Activated CD4-positive, alpha-beta T cell treated with anti-CD3 and anti-CD28 coated beads for 1 hour (primary cell): ENCODE measurements around the gene SZT2.
"Not testable (repeated sequence)": the region's sequence is repeated elsewhere in the genome, so short reads cannot be mapped to it uniquely, and the experiment has no call there.

ENCODE experiments used
- DNase-seq: peaks from one replicate; pipeline ENCODE4 v3.0.0-alpha.2; 2020

Gene SZT2

DNA sequence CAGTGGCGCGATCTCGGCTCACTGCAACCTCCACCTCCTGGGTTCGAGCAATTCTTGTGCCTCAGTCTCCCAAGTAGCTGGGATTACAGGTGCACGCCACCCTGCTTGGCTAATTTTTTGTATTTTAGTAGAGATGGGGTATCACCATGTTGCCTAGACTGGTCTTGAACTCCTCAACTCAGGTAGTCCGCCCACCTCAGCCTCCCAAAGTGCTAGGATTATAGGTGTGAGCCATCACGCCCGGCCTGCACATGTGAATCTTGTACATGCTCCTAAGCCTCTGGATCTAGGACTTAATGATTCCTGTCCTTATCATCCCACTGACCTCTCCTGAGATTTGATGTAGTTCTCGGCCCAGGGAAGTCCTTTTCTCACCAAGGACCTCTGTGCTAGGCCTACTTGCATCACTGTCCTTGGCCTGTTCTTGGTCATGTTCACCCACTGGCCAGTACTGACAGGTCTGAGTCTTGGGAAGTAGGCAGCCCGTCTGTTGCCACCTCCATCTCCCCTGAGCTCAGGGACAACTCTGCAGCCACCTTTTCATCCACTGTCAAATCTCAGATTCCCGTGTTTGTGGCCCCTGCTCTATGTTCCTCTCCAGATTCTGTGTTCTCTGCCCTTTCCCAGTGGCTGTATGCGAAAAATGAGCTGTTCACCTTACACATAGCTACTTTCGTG, 54.6 kb downstream of the SZT2 start:
- DNase-seq = no peak

- DNase-seq = no peak
These were observed 55.1 kb downstream of the SZT2 start for GRCh38 chr1:43444836-43445235.

DNA sequence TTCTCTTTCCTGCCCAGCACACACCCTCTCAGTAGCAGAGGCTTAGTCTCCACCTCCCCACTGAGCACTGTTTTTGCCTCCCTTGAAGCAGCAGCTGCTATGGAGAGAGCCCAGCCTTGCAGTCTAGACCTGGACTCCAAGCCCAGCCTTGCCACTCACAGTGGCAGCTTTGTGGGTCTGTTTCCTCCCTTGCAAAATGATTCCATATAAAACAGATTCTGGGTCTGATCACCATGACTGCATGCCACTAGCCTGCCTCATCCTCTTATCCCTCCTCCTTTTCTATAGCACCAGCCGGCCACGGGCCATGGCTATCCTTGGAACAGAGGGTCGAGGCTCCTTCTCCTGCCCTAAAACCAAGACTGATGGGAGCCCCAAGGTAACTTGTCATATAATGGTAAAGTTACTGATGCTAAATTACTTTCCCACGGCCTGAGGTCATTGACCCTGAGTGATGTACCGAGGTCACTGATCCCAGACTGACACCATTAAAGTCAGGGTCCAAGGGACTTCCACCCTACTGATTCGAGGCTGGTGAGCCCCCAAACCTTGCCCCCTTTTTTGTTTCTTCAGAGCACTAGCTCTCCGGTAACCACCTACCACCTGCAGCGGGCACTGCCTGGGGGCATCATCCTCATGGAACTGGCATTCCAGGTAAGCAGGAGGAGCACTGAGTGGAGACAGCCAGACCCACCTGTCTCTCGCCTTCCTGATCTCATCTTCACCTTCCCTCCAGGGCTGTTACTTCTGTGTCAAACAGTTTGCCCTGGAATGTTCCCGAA, 56.1 kb downstream of the SZT2 start:
- DNase-seq = no peak

DNA sequence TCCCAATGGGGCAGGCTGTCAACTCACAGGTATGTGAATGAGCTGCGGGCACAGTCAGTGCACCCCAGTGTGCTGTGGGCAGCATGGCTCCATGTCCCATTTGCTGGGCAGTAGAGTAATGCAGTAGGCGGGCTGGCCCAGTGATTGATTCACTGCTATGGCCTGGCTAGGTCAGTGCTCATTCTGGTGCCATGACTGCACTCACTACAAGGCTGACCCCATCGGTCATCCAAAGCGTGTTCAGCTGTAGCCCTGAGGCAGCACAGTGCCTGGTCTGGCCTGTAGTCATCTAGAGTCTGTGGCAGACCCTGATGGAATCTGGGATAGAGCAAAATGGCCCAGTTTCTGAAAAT, 56.7 kb downstream of the SZT2 start:
- no peak for DNase-seq

DNA sequence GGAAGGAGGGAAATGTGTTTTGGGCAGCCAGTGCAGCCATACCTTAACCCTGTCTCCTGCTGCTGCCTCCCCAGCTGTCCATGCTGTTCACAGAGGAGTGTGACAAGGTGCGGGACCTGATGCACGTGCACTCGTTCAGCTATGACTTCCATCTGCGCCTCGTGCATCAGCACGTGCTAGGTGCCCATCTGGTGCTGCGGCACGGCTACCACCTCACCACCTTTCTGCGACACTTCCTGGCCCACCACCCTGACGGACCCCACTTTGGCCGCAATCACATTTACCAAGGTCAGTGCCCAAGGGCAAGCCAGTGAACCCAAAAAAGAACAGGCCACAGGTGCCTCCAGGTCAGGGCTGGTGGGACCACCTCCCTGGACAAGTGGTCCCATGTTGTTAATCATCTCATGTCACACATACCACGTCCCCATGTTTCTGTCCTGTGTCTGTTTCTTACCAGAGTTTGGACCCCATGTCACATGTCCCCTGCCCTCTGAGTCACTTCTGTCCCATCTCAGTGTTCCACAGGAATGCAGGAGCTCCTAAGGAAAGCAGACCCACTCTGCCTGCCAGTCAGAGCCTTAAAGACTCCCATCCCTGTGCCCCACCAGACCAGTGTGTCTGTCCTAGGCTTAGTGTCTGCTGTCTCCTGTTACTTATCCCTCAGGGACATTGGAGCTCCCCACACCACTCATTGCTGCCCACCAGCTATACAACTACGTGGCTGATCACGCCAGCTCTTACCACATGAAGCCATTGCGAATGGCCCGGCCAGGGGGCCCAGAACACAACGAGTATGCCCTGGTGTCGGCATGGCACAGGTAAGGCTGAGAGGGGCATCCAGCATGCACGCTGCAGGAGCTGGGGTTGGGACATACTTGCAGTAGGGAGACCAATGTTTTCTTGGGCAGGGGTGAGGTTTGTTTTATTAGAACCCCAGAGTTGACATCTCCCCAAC, 57.5 kb downstream of the SZT2 start:
- DNase-seq = no peak

GRCh38 chr1:43447891-43448708, 58.4 kb downstream of the SZT2 start:
- DNase-seq = no peak

- no peak for DNase-seq
These were observed 59.4 kb downstream of the SZT2 start for GRCh38 chr1:43448955-43449707.

GRCh38 chr1:43449708-43450069, 60.0 kb downstream of the SZT2 start:
- DNase-seq = no peak

- DNase-seq = no peak
These were observed 60.7 kb downstream of the SZT2 start for GRCh38 chr1:43450251-43450941.

GRCh38 chr1:43451157-43451591, 61.5 kb downstream of the SZT2 start:
- no peak for DNase-seq

DNA sequence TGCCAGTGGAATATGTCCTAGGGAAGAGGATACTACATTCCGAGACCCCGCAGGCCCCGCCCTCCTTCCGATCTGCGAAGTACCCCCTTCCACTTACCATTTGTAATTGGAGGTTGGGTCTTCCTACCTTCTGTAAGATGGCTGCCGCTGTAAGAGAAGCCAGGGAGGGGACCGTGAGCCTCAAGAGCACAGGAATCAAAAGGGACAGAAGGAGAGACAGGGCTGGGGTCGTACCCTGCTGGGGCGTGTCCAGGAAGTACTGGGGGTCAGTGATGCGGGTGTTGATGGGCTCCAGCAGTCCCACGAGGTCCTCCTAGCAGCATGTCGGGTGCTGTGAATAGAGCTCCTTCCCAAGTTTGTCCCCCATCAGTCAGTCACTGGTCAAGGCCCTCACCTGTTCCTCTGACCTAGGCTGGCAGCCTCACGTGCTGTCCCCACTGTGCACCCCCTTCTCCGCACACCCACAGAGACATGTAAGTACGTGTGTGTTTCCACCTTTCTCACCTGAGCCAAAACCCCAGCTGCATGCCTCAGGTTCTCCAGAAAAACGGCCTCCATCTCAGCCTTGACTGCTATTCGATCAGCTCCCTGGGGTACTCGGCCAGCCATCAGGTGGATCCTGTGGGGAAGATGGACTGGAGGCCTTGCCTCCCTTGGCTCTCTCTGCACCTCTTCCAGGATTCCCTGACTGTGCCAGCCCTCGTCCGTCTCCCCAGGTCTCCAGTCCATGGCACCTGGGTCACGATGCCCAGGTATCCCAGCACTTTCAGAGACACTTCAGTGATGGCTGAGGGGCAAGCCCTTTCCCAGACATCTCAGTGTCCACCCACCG, 62.2 kb downstream of the SZT2 start:
- no peak for DNase-seq

- DNase-seq = no peak
These were observed 63.2 kb downstream of the SZT2 start for GRCh38 chr1:43452789-43453441.

GRCh38 chr1:43453442-43454269, 64.0 kb downstream of the SZT2 start, which contains the start of gene HYI:
TSS of gene HYI (minus strand) at chr1:43453931. CDS start at chr1:43453793, 138 bp downstream.
- DNase-seq = peak; percentile 43

DNA sequence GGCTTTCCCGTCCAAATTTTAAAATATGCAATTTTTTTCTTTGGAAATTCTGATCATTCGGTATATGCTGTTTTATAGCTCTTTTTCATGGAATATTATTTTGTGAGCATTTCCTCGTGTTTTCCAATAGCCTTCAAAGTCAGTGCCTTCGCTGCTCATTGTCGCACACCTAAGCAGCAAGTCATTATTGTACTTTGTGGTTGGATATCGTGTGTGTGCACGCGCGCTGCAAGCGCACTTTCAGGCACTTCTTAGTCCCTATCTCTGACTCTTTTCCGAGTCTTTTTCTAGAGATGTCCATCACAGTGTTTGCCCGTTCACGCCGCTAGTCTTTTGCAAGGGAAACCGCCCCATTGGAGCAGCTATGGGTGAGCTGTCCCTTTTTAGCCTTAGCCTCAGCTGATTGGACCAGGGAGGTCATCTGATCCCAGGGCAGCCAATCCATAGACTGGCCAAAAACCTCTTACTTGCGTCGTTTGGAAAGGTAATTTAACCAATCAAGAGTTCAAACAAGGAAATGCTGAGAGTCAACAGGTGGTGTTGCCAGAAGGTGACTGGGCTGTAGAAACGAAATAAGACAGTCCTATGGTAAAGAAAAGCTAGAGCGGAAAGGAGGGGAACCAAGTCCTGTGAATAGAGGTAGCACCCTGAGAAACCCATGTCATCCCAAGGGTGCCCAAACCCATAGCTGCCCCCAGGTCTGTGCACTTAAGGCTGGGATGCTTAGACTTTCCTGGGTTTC, 64.7 kb downstream of the SZT2 start:
- no peak for DNase-seq

GRCh38 chr1:43455213-43455889, 65.7 kb downstream of the SZT2 start:
- DNase-seq = no peak

DNA sequence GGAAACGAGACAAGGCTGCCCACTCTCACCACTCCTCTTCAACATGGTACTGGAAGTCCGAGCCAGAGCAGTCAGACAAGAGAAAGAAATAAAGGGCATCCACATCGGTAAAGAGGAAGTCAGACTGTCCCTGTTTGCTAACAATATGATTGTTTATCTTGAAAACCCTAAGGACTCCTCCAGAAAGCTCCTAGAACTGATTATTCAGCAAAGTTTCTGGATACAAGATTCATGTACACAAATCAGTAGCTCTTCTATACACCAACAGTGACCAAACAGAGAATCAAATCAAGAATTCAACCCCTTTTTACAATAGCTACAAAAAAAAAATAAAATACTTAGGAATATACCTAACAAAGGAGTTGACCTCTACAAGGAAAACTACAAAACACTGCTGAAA, 68.7 kb downstream of the SZT2 start:
- DNase-seq = not testable (repeated sequence)

- DNase-seq = no peak
These were observed 71.4 kb downstream of the SZT2 start for GRCh38 chr1:43460988-43461693.
